HepG2 (cell line): ENCODE measurements around the gene PP2D1. TPM values are rescaled to one million over a fixed set of nuclear protein-coding genes. Genes with fewer than 3 reads are reported as not detected.

Experiments used
- ATAC-seq: fragments of 200-7000 bp; cut with Tn5 transposase; 3 replicates; pipeline ENCODE4 v1.9.1; 2020; ENCODE audit warnings: mild to moderate bottlenecking, moderate library complexity
- BruUV-seq: library from RNA; stranded (reverse); fragments of 400-500 nt; replicated peaks from 2 replicates; lab custom pipeline; 2021; lab: Mats Ljungman, UMichigan
- CTCF ChIA-PET: fragments of 300-600 bp; formaldehyde crosslinking; extraction: SDS; loops from one replicate; lab custom pipeline; 2021; ENCODE audit warnings: low total read pairs, inconsistent platforms, low intra/inter-chr PET ratio; lab: Yijun Ruan, JAX
- POLR2A ChIA-PET: fragments of 350-600 bp; sonication (Branson Sonifier 250); formaldehyde crosslinking; loops from one replicate; lab custom pipeline; 2020; ENCODE audit warnings: antibody characterized with exemption, inconsistent platforms; lab: Yijun Ruan, JAX
- DNase-seq: peaks from one replicate; pipeline ENCODE4 v3.0.0-alpha.2; 2015; ENCODE audit warnings: low spot score
- FAIRE-seq: peaks from 3 replicates; lab custom pipeline; 2011; peaks lifted over from hg19 to GRCh38; lab: Jason Lieb, UNC
- H2AFZ ChIP-seq: one replicate; pipeline ENCODE4 v1.6.1; 2011; ENCODE audit warnings: low read length, inconsistent platforms
- H3K27ac ChIP-seq: fragments of 300-600 bp; 3 replicates; pipeline ENCODE4 v1.8.0; 2011; ENCODE audit warnings: mixed run types, mild to moderate bottlenecking, mixed read lengths, low read length, inconsistent platforms; ENCODE audit not compliant: insufficient read depth; ENCODE audit errors: extremely low read length
- H3K27me3 ChIP-seq, 2 experiments: fragments of 200-600 bp in 1 of 2; 2 replicates in 1 of 2; 3 replicates in 1 of 2; pipeline versions ENCODE4 v1.6.0 to v1.8.0; 2011; ENCODE audit warnings: low read length in 2 of 2, mild to moderate bottlenecking in 2 of 2, moderate library complexity in 2 of 2, inconsistent platforms in 1 of 2; ENCODE audit not compliant: insufficient read depth in 2 of 2, control insufficient read depth in 1 of 2
- H3K36me3 ChIP-seq, 2 experiments: fragments of 200-600 bp in 1 of 2; replicated peaks in 1 of 2; 2 replicates in 1 of 2; 3 replicates in 1 of 2; pipeline versions ENCODE4 v1.5.1 to v1.8.0; 2011; ENCODE audit warnings: low read length in 2 of 2, inconsistent platforms in 1 of 2; ENCODE audit not compliant: insufficient read depth in 2 of 2, control insufficient read depth in 1 of 2
- H3K4me1 ChIP-seq: 2 replicates; pipeline ENCODE4 v1.5.1; 2012; ENCODE audit warnings: low read length, inconsistent platforms; ENCODE audit not compliant: insufficient read depth
- H3K4me2 ChIP-seq: 2 replicates; pipeline ENCODE4 v1.6.0; 2011; ENCODE audit warnings: low read depth, low read length, inconsistent platforms
- H3K4me3 ChIP-seq, 3 experiments: fragments of 200-600 bp in 1 of 3; sonication (generic), shearing (Covaris generic) in 1 of 3; replicated peaks in 1 of 3; 2 replicates each; pipeline ENCODE4 v1.5.1; 2011 to 2016; ENCODE audit warnings: low read length in 3 of 3, inconsistent platforms in 2 of 3, low read depth in 2 of 3, mild to moderate bottlenecking in 2 of 3, control low read depth in 1 of 3, mixed read lengths in 1 of 3; ENCODE audit not compliant: insufficient read depth in 1 of 3
- H3K79me2 ChIP-seq: one replicate; pipeline ENCODE4 v1.6.1; 2011; ENCODE audit warnings: low read length, inconsistent platforms; ENCODE audit not compliant: insufficient read depth
- H3K9ac ChIP-seq: 2 replicates; pipeline ENCODE4 v1.6.0; 2011; ENCODE audit warnings: mild to moderate bottlenecking, low read depth, low read length, inconsistent platforms; ENCODE audit not compliant: insufficient read depth
- H3K9me3 ChIP-seq: 2 replicates; pipeline ENCODE4 v1.5.1; 2012; ENCODE audit warnings: mild to moderate bottlenecking, low read length
- H4K20me1 ChIP-seq: 2 replicates; pipeline ENCODE4 v1.6.0; 2011; ENCODE audit warnings: inconsistent platforms, mild to moderate bottlenecking, low read length, moderate library complexity; ENCODE audit not compliant: insufficient read depth
- ARID4A ChIP-seq: sonication (generic); formaldehyde crosslinking; IDR thresholded peaks from 2 replicates; pipeline ENCODE4 v1.5.0; 2020; ENCODE audit warnings: mild to moderate bottlenecking, missing genetic modification reagents, borderline replicate concordance
- ISX ChIP-seq: sonication (generic); formaldehyde crosslinking; conservative IDR thresholded peaks from 2 replicates; pipeline ENCODE4 v1.5.0; 2020; ENCODE audit warnings: missing genetic modification reagents
- PREB ChIP-seq: sonication (generic); formaldehyde crosslinking; IDR thresholded peaks from 2 replicates; pipeline ENCODE4 v1.4.0; 2020; ENCODE audit warnings: missing genetic modification reagents
- RFX5 ChIP-seq: IDR thresholded peaks from 2 replicates; pipeline ENCODE4 v1.6.1; 2011; ENCODE audit warnings: low read depth, low read length, improper control_type of control experiment
- TAF1 ChIP-seq: sonication (generic); formaldehyde crosslinking; IDR thresholded peaks from 2 replicates; pipeline ENCODE4 v1.4.0; 2020; ENCODE audit warnings: missing genetic modification reagents
- TP53 ChIP-seq: sonication (generic); formaldehyde crosslinking; conservative IDR thresholded peaks from 2 replicates; pipeline ENCODE4 v1.4.0; 2020; ENCODE audit warnings: missing genetic modification reagents
- ZBTB33 ChIP-seq: sonication (generic); formaldehyde crosslinking; IDR thresholded peaks from 2 replicates; pipeline ENCODE4 v1.4.0; 2020; ENCODE audit warnings: missing genetic modification reagents
- ZFP36 ChIP-seq: fragments of 150-350 bp; IDR thresholded peaks from 2 replicates; pipeline ENCODE4 v1.6.1; 2018; ENCODE audit warnings: borderline replicate concordance, low read length, low read depth; ENCODE audit not compliant: partially characterized antibody
- ZIK1 ChIP-seq: sonication (generic); formaldehyde crosslinking; IDR thresholded peaks from 2 replicates; pipeline ENCODE4 v1.5.0; 2020; ENCODE audit warnings: mild to moderate bottlenecking, low read depth, missing genetic modification reagents, borderline replicate concordance
- ZMYM3 ChIP-seq: sonication (generic); formaldehyde crosslinking; IDR thresholded peaks from 2 replicates; pipeline ENCODE4 v1.5.1; 2020; ENCODE audit warnings: mild to moderate bottlenecking, missing genetic modification reagents
- ZNF292 ChIP-seq: sonication (generic); formaldehyde crosslinking; IDR thresholded peaks from 2 replicates; pipeline ENCODE4 v1.8.1; 2022; ENCODE audit warnings: mild to moderate bottlenecking, low read depth, missing genetic modification reagents, borderline replicate concordance
- ZNF33B ChIP-seq: sonication (generic); formaldehyde crosslinking; IDR thresholded peaks from 2 replicates; pipeline ENCODE4 v1.5.1; 2020; ENCODE audit warnings: mild to moderate bottlenecking, missing genetic modification reagents
- ZNF44 ChIP-seq: sonication (generic); formaldehyde crosslinking; IDR thresholded peaks from 2 replicates; pipeline ENCODE4 v1.5.1; 2020; ENCODE audit warnings: mild to moderate bottlenecking, missing genetic modification reagents
- ZNF747 ChIP-seq: sonication (generic); formaldehyde crosslinking; IDR thresholded peaks from 2 replicates; pipeline ENCODE4 v1.8.1; 2023; ENCODE audit warnings: missing genetic modification reagents, mild to moderate bottlenecking, borderline replicate concordance
- ZSCAN5A ChIP-seq: sonication (generic); formaldehyde crosslinking; IDR thresholded peaks from 2 replicates; pipeline ENCODE4 v1.8.0; 2022; ENCODE audit warnings: mild to moderate bottlenecking, missing genetic modification reagents, borderline replicate concordance
- WGBS: methylation state at CpG from one replicate; pipeline ENCODE4 v1.1.6; 2017; ENCODE audit warnings: low lambda C conversion rate; 5-methylcytosine and 5-hydroxymethylcytosine counted together
- in situ Hi-C: cut with HindIII; loops from 2 replicates; pipeline ENCODE4 v1.10.0; 2017; ENCODE audit warnings: low pct_unique_long_range_greater_than_20kb; ENCODE audit not compliant: extremely low pct_ligation_motif_present
- intact Hi-C: fragments of 100-400 bp; cut with micrococcal nuclease; formaldehyde crosslinking; loops from one replicate; pipeline ENCODE4 v1.10.0; 2022; ENCODE audit not compliant: unreplicated experiment
- polyA plus RNA-seq, 8 experiments: library from polyadenylated mRNA; depleted of rRNA in 3 of 8; stranded (reverse) in 7 of 8; unstranded in 1 of 8; fragments of >200 nt; fragmentation: Illumina TruSeq in 4 of 8; extraction: Trizol in 4 of 8; gene quantifications; 2 replicates each; pipeline versions ENCODE4 v1.2.1 to v1.2.3, GENCODE V29; 2011 to 2016; ENCODE audit warnings: low read depth in 4 of 8, missing spikeins in 1 of 8, mixed read lengths in 1 of 8; ENCODE audit not compliant: insufficient read depth in 1 of 8
- total RNA-seq, 5 experiments: library from RNA; depleted of rRNA; stranded (reverse); fragments of >200 nt; fragmentation: Illumina TruSeq; extraction: Trizol; gene quantifications; 2 replicates each; pipeline ENCODE4 v1.2.3, GENCODE V29; 2016; ENCODE audit warnings: low read depth in 1 of 5

Gene PP2D1
- total and polyA plus RNA-seq, 2 of the 13 experiments (the other 11 are each of a cell fraction or from before 2014, with no cell fraction given), result not detected

GRCh38 chr3:20047976-20048883, 36.2 kb upstream of the PP2D1 start:
- no peak overlapping the region for H2AFZ ChIP-seq
- no peak overlapping the region for H3K4me2 ChIP-seq
- H3K36me3 ChIP-seq, result no peaks in the 10 kb centered on the region
- peaks cover 9% of the 10 kb centered on the region for H3K4me1 ChIP-seq
- ATAC-seq, result no peak
- FAIRE-seq, result no peak
- H3K9ac ChIP-seq, result no peak overlapping the region
- H3K27me3 ChIP-seq, result no peaks in the 10 kb centered on the region
- CTCF ChIA-PET, result no interaction called here
- intact Hi-C loops, result no loop called here
- no peak overlapping the region for H3K4me3 ChIP-seq
- 68% methylated on average over 9 of the region's 9 CpGs for WGBS
- H3K27ac ChIP-seq, result no peak overlapping the region
- no peaks in the 10 kb centered on the region for H3K79me2 ChIP-seq
- no peak for DNase-seq
- no TSS peak for BruUV-seq
- POLR2A ChIA-PET, result no interaction called here
- H3K9me3 ChIP-seq, result no peaks in the 10 kb centered on the region
- no peaks in the 10 kb centered on the region for H4K20me1 ChIP-seq
- in situ Hi-C loops, result no loop called here
- TF ChIP-seq ZNF33B (CRISPR knock-in tag) (no peak), ISX (CRISPR knock-in tag) (no peak), ARID4A (no peak), TAF1 (CRISPR knock-in tag) (no peak), TP53 (CRISPR knock-in tag) (no peak), PREB (CRISPR knock-in tag) (no peak), ZIK1 (no peak), ZBTB33 (CRISPR knock-in tag) (no peak), ZMYM3 (CRISPR knock-in tag) (no peak), ZNF44 (CRISPR knock-in tag) (no peak), ZSCAN5A (CRISPR knock-in tag) (no peak), ZNF747 (no peak), ZFP36 (no peak), ZNF292 (no peak), RFX5 (no peak)
